Left lung (tissue), 10 donors: ENCODE results near the gene IFT74. TPM values are rescaled to one million over a fixed set of nuclear protein-coding genes. Genes with fewer than 3 reads are reported as not detected.

Experiments
- ATAC-seq: fragments of 200-7000 bp; cut with Tn5 transposase; one replicate; pipeline ENCODE4 v1.9.1; 2020; ENCODE audit warnings: moderate library complexity
- DNase-seq, 4 donors: peaks; one replicate each; pipeline ENCODE4 v3.0.0-alpha.2; 2013 to 2020
- H3K27ac ChIP-seq, 2 donors: fragments of 200-600 bp; sonication (generic) in 1 of 2; one replicate each; pipeline versions ENCODE4 v1.5.0 to v1.8.0; 2020 to 2021
- H3K27me3 ChIP-seq, 2 donors: fragments of 200-600 bp; sonication (generic) in 1 of 2; one replicate each; pipeline versions ENCODE4 v1.5.0 to v1.8.0; 2020 to 2021
- H3K36me3 ChIP-seq, 2 donors: fragments of 200-600 bp; sonication (generic) in 1 of 2; one replicate each; pipeline versions ENCODE4 v1.5.0 to v1.8.0; 2020 to 2021
- H3K4me1 ChIP-seq, 2 donors: fragments of 200-600 bp; one replicate each; pipeline ENCODE4 v1.8.0; 2021
- H3K4me3 ChIP-seq, 2 donors: fragments of 200-600 bp; sonication (generic) in 1 of 2; one replicate each; pipeline versions ENCODE4 v1.5.0 to v1.8.0; 2020 to 2021; ENCODE audit warnings: mild to moderate bottlenecking in 1 of 2
- H3K9me3 ChIP-seq, 2 donors: fragments of 200-600 bp; sonication (generic) in 1 of 2; one replicate each; pipeline versions ENCODE4 v1.5.0 to v1.8.0; 2020 to 2021
- CTCF ChIP-seq, 2 donors: fragments of 200-600 bp; sonication (generic) in 1 of 2; IDR thresholded peaks; one replicate each; pipeline versions ENCODE4 v1.5.0 to v1.8.0; 2021; ENCODE audit warnings: antibody characterized with exemption in 2 of 2
- intact Hi-C, 2 donors: fragments of 100-400 bp; cut with DNase I; formaldehyde crosslinking; loops; one replicate each; pipeline versions ENCODE4 v1.11.2 to v1.14.2; 2022
- polyA plus RNA-seq, 6 donors: library from polyadenylated mRNA; unstranded; fragments of 120-200 nt; gene quantifications; one replicate each; pipeline ENCODE4 v1.2.1, GENCODE V29; 2013; ENCODE audit not compliant: insufficient read length in 6 of 6
- total RNA-seq, 2 donors: library from RNA; stranded (reverse); fragmentation: NEBNext Ultra II Directional; extraction: Animal tissue kit (Norgen Biotek cat#: 25700); gene quantifications; one replicate each; pipeline ENCODE4 v1.2.1, GENCODE V29; 2021
- donor health status: DM: no; HTN: yes; CAD: no.
- donor health status: DM: no; HTN: no; CAD: no.

The IFT74 gene
- total and polyA plus RNA-seq, 8 donors: 10.8 to 40.1 (median 28.7) TPM

- H3K36me3 ChIP-seq: no peaks in the 10 kb centered on the region
- no peak for TF ChIP-seq CTCF (IDR thresholded peaks at IDR 0.05)
- intact Hi-C loops: no loop called here
- H3K4me1 ChIP-seq: no peaks in the 10 kb centered on the region
- no peak for DNase-seq
- ATAC-seq: peak; percentile 19
- no peaks in the 10 kb centered on the region for H3K27me3 ChIP-seq
- no peaks in the 10 kb centered on the region for H3K9me3 ChIP-seq
- H3K27ac ChIP-seq: no peak overlapping the region
- no peak overlapping the region for H3K4me3 ChIP-seq
These were observed 90.9 kb downstream of the IFT74 start for GRCh38 chr9:27047136-27047535.

GRCh38 chr9:27053369-27054022 lies 97.3 kb downstream of the IFT74 start:
- Histone ChIP-seq H3K27me3 (no peaks in the 10 kb centered on the region), H3K9me3 (no peaks in the 10 kb centered on the region), H3K27ac (no peak overlapping the region), H3K4me3 (no peak overlapping the region), H3K4me1 (no peaks in the 10 kb centered on the region), H3K36me3 (peaks cover 0 to 3% of the 10 kb centered on the region in 2 donors)
- ATAC-seq (peak; percentile 42), DNase-seq (peak in 1 of 4 donors; percentile 27)
- no peak for TF ChIP-seq CTCF (IDR thresholded peaks at IDR 0.05)
- intact Hi-C loops: no loop called here

- intact Hi-C loops: no loop called here
- Histone ChIP-seq H3K27me3 (no peaks in the 10 kb centered on the region), H3K27ac (no peak overlapping the region), H3K4me1 (no peaks in the 10 kb centered on the region), H3K36me3 (peaks cover 0 to 3% of the 10 kb centered on the region in 2 donors), H3K9me3 (no peaks in the 10 kb centered on the region), H3K4me3 (no peak overlapping the region)
- DNase-seq: no peak
- no peak for ATAC-seq
- TF ChIP-seq CTCF (IDR thresholded peaks at IDR 0.05): no peak
These were observed 97.9 kb downstream of the IFT74 start for GRCh38 chr9:27054125-27054524.

GRCh38 chr9:27054841-27055240 lies 98.6 kb downstream of the IFT74 start:
- H3K4me1 ChIP-seq: no peaks in the 10 kb centered on the region
- H3K9me3 ChIP-seq: no peaks in the 10 kb centered on the region
- peaks cover 0 to 3% of the 10 kb centered on the region in 2 donors for H3K36me3 ChIP-seq
- DNase-seq (no peak), ATAC-seq (no peak)
- H3K27ac ChIP-seq: no peak overlapping the region
- H3K27me3 ChIP-seq: no peaks in the 10 kb centered on the region
- no peak overlapping the region for H3K4me3 ChIP-seq
- intact Hi-C loops: no loop called here
- TF ChIP-seq CTCF (IDR thresholded peaks at IDR 0.05): no peak

- no peak overlapping the region for H3K27ac ChIP-seq
These were observed 103.2 kb downstream of the IFT74 start for GRCh38 chr9:27059412-27059811.

More at GRCh38 chr9:27059412-27059811, 103.2 kb downstream of the IFT74 start:
- intact Hi-C loops: no loop called here
- TF ChIP-seq CTCF (IDR thresholded peaks at IDR 0.05): no peak
- H3K36me3 ChIP-seq: peaks cover 0 to 3% of the 10 kb centered on the region in 2 donors
- H3K9me3 ChIP-seq: no peaks in the 10 kb centered on the region
- DNase-seq (no peak), ATAC-seq (no peak)
- no peaks in the 10 kb centered on the region for H3K4me1 ChIP-seq
- no peaks in the 10 kb centered on the region for H3K27me3 ChIP-seq
- no peak overlapping the region for H3K4me3 ChIP-seq
